Peyer's patch (tissue), 4 donors: ENCODE measurements around the gene TCP10L.

Experiments used
- CTCF ChIP-seq, 6 experiments: fragments of 450-650 bp in 4 of 6; fragments of 200-600 bp in 2 of 6; sonication (generic) in 1 of 6; IDR thresholded peaks; one replicate each; pipeline ENCODE4 v1.5.1; 2017 to 2019; ENCODE audit warnings: antibody characterized with exemption in 6 of 6, mild to moderate bottlenecking in 3 of 6, moderate library complexity in 1 of 6
- POLR2A ChIP-seq, 2 donors: fragments of 450-650 bp; IDR thresholded peaks; one replicate each; pipeline ENCODE4 v1.5.1; 2017; ENCODE audit warnings: antibody characterized with exemption in 2 of 2, mild to moderate bottlenecking in 2 of 2, moderate library complexity in 2 of 2

GRCh38 chr21:32599091-32599490 lies 13.8 kb upstream of the TCP10L start:
- TF ChIP-seq CTCF (IDR thresholded peaks at IDR 0.05) (no peak), POLR2A (IDR thresholded peaks at IDR 0.05) (no peak)
